NCI-H2196 (cell line): Measurements from ENCODE around the gene FAM3B.
"Not testable (repeated sequence)": the region's sequence is repeated elsewhere in the genome, so short reads cannot be mapped to it uniquely, and the experiment has no call there.

Experiments used
- DNase-seq: peaks from one replicate; lab custom pipeline; 2025; ENCODE audit not compliant: unreplicated experiment; lab: John Stamatoyannopoulos, UW

The FAM3B gene, protein sequence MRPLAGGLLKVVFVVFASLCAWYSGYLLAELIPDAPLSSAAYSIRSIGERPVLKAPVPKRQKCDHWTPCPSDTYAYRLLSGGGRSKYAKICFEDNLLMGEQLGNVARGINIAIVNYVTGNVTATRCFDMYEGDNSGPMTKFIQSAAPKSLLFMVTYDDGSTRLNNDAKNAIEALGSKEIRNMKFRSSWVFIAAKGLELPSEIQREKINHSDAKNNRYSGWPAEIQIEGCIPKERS

DNA sequence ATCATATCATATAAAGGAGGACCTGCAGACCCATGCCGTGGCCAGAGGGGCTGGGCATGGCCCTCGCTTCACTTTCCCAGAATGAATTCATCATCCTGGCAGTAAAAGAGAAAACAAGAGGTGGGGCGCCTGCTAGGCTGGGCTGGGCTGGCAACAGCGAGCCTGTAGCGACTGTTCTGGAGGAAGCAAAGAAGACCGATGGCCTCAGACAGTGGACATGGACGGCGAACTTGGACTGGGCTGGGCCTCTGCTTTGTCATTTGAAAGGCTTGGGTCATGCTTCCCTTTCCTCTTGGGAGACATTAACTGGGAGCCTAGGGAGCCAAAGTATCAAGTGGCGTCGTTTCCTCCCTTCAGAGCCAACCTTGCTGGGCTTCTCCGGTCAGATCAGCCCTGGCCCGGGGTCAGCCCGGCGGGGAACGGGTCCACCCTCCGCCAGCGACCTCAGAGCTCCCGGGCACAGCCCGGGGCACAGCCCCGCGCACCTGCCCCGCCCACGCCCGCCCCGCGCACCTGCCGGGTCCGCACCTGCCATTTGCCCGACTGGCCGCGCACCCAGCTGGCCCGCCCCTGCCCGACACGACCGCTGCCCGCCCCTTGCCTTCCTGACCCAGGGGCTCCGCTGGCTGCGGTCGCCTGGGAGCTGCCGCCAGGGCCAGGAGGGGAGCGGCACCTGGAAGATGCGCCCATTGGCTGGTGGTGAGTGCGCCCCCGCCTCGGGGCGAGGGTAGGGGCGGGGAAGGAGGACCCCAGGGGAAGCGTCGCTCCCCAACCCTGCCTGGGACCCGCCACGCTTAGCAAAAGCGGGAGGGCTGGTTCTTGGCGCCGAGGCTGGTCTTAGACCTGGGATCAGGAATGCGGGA, at the start of gene FAM3B:
TSS of gene FAM3B (plus strand) at position 602 of the 863 bp plus-strand sequence. CDS start at position 681, 79 bp downstream.
- DNase-seq: peak; percentile 75

DNA sequence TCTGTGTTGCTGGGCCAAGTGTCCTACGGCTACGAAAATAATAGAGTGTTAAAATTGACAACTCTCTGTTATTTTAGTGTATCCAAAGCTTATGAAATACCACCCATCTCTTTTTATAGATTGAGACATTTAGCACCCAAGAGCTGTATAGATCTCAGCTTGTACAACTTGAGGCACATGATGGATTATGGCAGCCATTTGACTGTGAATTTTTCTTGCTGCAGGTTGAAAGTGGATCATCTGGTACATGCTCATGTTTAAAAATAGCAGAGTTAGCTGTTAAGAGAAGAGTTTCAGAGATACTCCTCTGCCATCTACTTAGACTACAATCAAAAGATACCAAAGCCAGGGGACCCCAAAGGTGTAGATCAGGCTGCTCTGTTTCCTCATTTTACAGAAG, 49.3 kb upstream of the FAM3B start:
- DNase-seq: no peak

DNA sequence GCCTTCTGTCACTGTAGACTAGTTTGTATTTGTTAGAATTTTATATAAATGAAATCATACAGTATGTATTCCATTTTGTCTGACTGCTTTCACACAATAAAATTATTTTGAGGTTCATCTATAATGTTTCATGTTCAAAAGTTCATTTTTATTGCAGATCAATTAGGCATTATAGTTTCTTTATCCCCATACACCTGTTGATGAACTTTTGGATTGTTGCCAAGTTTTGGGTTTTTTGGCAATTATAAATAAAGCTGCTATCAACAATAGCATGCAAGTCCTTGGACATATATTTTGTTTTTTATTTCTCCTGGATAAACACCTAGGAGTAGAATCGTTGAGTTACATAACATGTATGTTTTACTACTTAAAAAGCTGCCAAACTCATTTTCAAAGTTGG, 47.1 kb upstream of the FAM3B start:
- DNase-seq: peak; percentile 6

DNA sequence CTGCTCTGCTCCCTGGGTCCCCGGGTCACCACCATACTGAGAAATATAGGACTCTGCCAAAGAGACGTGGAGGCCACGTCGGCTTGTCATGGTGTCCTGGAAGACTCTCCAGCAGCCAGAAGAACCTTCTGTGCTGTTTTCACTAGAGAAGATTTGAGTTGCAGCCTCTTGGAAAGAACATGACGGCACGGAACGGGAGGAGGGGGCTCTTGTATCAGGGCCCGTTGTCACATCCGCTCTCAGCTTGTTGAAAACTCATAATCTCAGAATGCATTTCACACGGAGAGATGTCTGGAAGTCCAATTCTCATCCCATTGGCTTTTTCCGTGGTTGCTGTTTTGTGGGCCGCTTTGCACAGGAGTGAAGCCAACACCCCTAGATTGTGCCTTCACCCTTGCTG, 39.4 kb upstream of the FAM3B start:
- DNase-seq: no peak

DNA sequence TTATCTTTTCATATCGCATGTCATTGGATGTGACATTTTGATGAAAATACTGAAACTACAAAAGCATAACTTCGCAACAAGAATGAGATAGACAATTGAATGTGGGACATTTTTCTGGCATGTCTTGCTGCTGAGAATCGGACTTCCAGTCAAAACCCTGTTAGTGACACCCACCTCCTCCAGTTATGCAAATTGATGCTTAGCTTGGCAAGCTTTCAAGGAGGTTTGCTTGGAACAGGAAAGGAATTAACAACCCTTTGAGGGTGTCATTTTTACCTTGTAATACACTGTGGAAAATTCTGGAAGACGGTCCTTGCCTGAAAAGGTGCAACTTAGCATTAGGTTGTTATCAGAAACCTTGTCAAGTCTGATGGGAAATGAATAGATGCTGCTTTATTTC, 38.8 kb upstream of the FAM3B start:
- DNase-seq: no peak

DNA sequence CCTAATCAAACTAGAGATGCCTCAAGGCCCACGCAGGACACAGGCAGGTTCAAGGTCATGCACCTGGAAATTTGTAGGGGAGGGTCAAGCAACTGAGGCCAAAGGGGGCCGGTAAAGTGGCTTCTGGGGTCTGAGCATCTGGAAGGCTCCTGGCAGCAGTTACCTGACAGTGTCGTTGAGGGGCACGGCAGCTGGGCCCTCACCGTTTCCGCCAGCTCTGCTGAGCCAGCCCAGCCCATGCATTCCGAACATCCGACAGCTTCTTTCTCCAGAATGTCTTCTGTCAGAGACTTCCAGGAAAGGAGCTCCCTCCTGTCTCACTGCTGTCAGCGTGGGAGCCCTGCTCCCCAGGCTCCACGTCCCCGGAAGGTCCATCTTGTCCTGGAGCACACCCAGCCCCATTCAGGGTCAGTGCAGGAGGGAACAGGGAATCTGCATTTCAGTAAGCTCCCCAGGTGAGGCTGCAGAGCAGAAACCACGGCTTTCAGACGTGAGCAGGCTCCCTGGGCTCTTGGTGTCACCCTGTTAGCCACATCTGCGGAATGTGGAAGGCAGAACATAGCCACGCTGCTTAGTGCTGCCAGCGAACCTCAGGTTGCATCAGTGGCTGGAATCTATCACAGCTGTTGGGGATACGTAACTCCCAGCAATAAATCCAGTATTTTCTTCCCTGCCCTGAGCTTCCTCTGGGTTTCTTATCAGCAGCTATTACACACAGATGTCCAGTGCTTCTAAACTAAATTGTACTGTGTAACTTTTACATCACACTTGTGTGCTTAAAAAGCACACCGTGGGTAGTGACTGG, 36.3 kb upstream of the FAM3B start:
- DNase-seq: no peak

DNA sequence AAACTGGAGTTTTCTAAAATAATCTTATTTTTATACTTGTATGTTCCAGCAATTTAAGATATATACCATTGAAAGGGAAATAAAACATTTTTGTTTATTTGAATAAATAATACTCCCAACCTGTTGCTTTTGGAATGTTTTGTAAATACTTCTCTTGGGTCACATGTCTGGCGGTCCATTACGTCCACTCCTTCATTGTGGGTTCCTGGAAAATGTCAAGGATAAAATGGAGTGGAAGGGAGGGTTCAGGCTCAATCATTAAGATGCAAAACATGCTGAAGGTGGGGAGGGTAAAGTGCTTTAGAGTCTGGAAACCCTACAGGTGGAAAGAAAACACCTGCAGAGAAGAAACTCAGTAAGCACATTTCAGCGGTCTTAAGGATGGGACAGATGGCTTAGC, 34.2 kb upstream of the FAM3B start:
- no peak for DNase-seq

DNA sequence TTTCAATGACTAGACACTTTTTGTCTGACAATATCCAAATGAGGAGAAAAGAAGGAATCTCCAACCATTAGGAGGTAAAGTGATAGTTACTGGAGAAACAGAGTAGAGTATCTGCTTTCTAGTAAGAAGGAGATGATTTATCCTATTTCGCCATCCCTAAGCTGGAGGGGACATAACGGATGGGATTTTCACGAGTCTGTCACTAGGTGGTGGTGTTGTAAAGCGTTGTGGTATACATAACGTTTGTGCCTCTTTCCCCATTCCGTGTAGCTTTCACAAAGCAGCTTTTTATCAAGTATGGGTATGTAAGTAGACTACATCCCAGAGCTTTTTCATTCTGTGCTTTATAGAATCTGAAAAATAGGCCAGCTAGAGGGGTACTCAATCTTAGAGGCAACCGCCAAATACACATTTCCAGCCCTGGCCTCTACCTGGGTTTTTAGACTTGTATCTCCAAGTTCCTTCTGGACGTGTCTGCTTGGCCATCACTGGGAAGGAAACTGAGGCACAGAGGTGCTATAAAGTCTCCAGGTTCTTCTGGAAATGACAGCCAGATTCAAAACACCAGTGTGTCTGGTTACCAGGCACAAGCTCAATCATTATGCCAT, 33.3 kb upstream of the FAM3B start:
- DNase-seq: peak; percentile 86

DNA sequence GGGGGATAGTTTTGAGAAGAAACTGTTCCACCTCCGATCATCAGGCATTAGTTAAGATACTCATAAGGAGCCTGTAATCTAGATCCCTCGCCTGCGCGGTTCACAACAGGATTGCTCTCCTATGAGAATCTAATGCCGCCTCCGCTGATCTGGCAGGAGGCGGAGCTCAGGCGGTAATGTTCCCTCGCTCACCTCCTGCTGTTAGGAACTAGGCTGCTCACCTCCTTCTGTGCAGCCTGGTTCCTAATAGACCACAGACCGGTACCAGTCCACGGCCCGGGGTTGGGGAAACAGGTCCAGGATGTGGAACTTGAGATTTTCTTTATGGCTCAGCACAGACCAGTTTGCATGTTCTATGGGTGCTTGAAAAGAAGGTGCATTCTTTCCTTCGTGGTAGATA, 27.2 kb upstream of the FAM3B start:
- no peak for DNase-seq

DNA sequence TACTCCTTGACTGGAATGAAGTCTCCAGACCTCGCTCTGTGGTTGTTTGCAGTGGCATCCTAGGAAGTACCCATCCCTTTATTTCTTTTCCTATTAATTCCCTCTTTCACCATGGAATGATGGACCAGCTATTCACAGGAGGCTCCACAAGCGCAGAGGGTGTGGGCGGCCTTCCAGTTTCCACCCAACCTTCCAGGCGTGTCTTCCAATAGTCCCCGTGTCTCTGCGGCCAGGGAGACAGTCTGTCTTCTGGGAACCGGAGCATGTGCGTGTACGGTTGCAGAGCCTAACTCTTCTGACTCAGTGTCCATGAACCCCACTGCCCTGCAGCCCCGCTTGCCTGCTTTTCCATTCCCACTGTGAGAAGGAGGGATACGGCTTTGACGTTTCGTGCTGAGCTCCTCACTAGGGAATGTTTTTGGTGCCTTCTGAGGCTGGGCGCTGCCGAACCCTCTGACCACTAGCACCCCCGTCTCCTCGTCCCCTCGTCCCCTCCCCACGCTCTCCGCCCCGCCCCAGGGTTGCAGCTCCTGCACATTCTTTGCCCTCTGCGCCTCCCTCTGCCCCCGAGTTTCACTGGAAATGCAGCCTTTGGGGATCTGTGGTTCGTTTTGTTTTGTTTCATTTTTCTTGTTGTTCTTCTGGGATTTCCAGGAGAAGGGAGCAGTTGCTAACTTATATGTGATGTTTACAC, 26.3 kb upstream of the FAM3B start:
- no peak for DNase-seq

DNA sequence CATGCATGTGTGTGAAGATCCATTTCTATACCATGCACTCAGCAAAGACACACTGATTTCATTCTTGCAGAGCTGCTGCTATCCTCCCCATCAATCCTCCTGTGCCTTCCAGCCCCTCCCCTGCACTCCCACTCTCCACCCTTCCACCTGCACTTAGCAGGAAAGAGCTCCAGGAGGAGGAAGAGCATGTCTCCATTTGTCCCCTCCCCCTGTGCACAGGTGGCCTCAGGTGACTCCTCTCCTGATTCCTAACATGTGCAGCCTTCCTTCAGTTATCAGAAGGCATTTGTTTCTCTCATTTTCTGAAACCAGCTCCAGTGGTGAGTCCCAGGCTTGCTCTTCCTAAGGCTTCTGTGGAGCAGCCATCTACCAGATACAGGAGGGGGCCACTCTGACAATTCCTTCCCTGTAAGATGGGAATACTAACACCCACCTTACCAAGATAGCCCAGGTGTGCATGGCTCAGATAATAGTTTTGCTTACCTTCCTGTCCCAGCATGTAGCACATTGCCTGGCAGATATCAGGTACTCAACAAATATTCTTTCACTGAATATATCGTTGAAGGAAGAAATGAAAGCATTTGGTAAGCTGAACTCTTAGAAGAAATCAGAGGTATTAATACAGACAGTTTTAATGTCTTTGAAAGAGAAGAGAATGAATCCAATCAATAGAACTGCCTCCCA, 21.9 kb upstream of the FAM3B start:
- no peak for DNase-seq

DNA sequence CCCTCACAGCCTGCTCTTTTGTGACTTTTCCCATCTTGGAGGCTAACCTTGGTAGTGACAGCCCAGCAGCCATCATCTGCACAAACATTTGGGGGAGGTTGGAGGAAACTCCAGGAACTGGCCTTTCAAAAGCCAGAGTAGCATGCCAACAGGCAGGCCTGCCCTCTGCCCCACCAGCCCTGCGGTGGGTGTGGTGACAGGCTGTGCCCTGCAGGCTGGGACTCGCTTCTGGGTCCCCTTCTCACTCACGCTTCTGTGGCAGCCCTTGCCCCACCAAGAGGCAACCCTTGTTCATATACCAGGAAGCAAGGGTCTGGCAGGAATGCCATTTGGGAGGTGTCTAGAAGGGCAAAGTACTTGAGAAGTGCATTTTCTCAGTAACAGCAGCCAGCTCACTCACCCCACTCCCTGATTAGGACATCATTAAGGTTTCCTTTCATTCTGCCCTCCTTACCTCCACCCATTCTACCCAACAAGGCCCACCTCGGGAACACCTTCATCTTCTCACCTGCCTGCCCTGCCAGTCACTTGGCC, 20.8 kb upstream of the FAM3B start:
- no peak for DNase-seq

DNA sequence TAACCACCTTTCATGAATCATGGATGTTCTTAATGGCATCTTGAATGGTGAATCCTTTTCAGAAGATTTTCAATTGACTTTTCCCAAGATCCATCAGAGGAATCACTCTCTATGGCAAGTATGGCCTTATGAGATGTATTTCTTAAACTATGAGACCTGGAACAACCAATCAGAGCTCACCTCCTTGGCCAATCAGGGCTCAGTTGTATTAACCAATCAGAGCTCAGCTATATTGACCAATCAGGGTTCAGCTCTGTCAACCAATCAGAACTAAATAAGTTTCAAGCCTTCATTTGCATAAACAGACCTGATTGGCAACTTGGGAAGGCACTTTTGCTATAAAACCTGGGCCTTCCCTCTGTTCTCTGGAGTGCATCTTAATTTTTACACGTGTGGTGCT, 13.6 kb upstream of the FAM3B start:
- DNase-seq: no peak

DNA sequence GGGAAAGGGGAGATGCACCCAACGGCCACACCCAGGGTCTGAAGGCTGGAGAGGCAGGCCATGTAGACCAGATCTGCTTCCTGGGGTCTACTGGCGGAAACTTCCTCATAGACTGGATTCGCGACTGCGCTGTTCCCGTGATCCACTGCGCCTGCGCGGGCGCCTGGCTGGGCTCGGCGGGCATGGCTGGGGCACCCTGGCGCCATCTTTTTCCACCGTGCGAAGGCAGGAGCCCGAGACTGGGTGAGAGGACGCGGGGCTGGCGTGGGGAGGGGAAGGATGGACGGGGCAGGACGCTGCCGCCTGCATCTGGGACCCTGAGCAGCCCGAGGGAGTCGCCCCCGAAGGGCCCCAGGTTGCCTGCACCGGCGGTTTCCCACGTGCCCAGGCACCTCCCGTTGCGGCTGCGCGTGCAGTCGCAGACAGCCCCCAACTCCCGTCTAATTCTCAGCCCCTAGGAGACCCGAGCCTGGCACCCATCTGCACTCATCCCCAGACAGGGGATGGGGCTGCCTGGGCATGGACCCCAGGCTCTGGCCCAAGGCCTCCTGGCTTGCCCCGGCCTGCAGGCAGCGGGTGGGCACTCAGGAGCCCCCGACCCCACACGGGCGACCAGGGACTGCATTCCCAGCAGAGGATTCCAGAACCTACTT, 12.4 kb upstream of the FAM3B start:
- DNase-seq: no peak

DNA sequence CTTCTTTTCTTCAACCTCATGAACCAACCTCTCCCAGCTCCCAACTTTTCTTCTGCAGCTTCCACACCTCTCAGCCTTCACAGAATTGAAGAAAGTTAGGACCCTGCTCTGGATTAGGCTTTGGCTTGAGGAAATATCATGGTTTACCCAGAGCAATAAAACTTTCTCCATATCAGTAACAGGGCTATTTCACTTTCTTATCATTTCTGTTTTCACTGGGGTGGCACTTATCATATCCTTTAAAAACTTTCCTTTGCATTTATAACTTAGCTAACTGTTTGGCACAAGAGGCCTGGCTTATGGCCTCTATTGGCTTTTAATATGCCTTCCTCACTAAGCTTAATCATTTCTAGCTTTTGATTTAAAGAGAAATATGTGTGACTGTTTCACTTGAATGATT, 9.4 kb upstream of the FAM3B start:
- DNase-seq: no peak

DNA sequence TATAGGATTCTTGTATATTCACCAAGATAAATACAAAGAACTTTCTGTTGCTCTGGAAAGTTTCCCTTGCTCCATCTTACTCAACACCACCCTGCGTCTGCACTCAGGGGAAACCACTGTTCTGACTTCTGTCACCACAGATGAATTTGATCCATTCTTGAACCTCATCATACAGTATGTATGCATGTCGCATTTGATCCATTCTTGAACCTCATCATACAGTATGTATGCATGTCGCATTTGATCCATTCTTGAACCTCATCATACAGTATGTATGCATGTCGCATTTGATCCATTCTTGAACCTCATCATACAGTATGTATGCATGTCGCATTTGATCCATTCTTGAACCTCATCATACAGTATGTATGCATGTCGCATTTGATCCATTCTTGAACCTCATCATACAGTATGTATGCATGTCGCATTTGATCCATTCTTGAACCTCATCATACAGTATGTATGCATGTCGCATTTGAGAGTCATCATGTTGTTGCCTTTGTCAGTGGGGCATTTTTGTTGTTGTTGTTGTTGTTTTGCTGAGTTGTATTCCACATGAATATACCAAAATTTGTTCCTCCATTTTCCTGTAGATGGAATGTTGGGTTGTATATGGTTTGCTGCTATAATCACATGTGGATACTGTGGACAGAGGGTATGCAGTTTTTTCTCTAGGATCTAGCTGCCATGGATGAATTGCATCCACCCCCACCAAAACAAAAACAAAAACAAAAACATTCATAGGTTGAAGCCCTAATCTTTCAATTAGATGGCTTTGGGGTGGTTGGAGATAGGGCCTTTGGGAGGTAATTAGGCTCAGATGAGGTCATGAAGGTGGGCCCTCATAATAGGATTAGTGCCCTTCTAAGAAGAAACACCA, 3.1 kb upstream of the FAM3B start:
- DNase-seq: not testable (repeated sequence)

DNA sequence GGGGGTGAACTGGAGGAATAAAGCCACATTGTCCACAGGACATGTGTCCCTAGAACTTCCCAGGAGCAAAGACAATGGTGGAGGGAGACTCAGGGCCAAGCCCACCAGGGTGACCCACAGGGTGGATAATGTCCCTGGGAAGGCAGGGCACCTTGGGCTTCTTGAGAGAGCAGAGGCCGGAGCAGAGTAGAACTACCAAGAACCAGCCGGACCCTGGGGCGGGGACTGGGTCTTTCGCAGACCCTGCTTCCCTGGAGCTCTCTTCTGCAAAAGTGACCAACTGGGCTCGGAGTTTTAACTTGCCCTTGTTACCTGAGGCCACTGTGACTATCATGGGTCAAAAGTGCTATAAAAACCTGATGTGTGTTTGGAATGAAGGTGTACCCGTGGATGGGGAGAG, 875 bp upstream of the FAM3B start:
- no peak for DNase-seq

DNA sequence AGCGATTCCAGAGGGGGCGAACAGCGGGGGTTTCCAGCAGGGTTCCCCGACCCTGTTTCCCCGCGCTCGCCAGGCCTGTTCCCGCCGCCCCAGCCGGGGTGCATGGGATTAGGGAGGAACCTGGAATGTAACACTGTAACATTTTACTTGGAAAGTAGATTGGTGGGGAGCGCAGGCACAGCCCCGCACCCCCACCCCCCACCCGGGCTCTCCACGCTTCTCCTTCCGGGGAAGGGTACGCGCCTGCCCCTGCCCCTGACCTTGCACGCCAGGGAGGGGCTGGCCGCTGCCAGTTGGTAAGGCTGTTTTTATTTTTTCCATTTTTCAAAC, 427 bp downstream of the FAM3B start:
- DNase-seq: no peak

DNA sequence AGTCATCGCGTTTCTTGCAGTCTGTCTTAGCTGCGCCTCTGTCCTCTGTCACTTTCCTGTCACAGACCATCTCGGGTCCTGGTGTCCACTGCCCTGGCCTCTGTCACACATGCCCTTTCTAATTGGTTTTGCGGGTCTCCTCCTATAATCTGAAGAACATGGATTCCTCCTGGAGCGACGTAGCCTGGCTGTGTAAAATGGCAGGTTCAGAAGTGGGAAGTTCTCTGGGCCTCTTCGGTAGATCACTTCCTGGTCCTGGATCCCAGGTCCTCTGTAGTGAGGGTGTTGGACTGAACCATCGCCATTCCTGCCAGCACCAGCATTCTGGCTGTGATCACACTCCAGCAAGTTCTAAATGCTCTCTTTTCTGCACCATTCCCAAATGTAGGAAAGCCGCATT, 857 bp downstream of the FAM3B start:
- peak; percentile 38 for DNase-seq
